Right renal cortex interstitium (tissue), 3 donors: ENCODE measurements around the gene S100Z. TPM values are rescaled to one million over a fixed set of nuclear protein-coding genes. Genes with fewer than 3 reads are reported as not detected.
A peak's percentile ranks its signal among the peaks of the same experiment; 100 is the strongest.
"Not testable (repeated sequence)": the region's sequence is repeated elsewhere in the genome, so short reads cannot be mapped to it uniquely, and the experiment has no call there.

Experiments used
- DNase-seq, 3 donors: peaks; one replicate each; pipeline ENCODE4 v3.0.0-alpha.2; 2013; ENCODE audit warnings: low read depth in 3 of 3, low spot score in 2 of 3
- polyA plus RNA-seq, 3 donors: library from polyadenylated mRNA; unstranded; fragments of 120-200 nt; gene quantifications; one replicate each; pipeline ENCODE4 v1.2.1, GENCODE V29; 2013; ENCODE audit not compliant: insufficient read length in 3 of 3

S100Z gene
- polyA plus RNA-seq, 3 donors = 0.18 to 0.21 TPM; not detected in 1

DNA sequence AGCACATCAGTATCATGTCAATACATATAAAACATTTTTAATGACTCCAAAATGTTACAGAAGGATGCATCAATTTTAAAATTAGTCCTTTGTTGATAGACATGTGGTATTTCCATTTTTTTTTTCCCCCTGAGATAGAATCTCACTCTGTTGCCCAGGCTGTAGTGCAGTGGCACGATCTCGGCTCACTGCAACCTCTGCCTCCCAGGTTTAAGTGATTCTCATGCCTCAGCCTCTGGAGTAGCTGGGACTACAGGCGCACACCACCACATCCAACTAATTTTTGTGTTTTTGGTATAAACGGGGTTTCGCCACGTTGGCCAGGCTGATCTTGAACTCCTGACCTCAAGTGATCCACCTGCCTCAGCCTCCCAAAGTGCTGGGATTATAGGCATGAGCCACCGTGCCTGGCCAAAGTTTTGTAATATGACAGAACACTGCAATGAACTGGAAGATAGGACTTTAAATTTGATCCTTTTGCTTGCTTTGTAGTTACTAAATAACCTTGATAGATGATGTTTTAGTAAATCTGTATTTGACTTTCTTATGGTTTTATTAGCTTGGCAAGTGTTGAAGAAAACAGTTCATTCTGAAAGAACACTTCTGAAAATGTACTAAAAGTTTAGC is 27.6 kb upstream of the S100Z start:
- not testable (repeated sequence) for DNase-seq

- not testable (repeated sequence) for DNase-seq
Measured at GRCh38 chr5:76826416-76826815, 23.4 kb upstream of the S100Z start.

- DNase-seq = no peak
Measured at GRCh38 chr5:76831110-76831452, 18.7 kb upstream of the S100Z start.

GRCh38 chr5:76836181-76836580 is 13.6 kb upstream of the S100Z start:
- no peak for DNase-seq

DNA sequence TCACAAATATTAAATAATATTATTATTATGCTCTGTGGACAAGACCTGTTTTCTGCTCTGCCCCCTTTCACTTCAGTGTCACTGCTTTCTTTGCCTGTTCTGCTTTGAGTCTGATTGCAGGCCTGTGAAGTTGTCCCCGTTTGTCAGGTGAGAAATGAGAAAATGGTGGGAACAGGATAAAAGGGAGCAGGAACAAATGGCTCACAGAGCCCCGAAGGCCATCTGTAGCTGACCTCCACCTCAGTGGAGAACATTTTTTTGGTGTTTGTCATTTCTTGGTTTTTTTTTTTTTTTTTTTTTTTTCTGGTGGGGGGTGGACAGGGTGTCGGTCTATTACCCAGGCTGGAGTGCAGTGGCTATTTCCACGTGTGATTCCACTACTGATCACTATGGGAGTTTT is 13.2 kb upstream of the S100Z start:
- no peak for DNase-seq

GRCh38 chr5:76838481-76839261 is 11.1 kb upstream of the S100Z start:
- DNase-seq = no peak

GRCh38 chr5:76841361-76841760 is 8.5 kb upstream of the S100Z start:
- DNase-seq = no peak

DNA sequence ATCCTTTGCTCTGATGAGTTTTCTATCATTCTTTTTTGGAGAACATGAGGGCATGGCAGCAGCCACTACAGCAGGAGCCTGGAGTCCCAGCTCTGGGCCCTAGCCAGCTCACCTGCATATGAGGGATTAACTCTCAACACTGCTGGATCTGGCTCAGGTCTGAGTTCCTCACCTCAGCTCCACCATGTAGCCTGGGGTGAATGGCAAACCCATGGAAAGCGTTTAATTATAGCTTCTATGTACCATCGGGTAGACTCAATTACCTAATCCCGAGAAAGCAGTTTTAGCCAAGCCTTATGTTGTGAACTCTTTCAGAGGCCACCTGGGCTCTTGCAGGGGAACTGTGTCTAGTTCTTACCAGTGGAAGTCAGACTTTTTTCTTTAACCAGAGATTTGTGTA is 3.9 kb upstream of the S100Z start:
- no peak for DNase-seq

- DNase-seq = no peak
Measured at GRCh38 chr5:76850543-76851145, 830 bp downstream of the S100Z start.

GRCh38 chr5:76851728-76852369 is 2.0 kb downstream of the S100Z start:
- no peak for DNase-seq

- no peak for DNase-seq
Measured at GRCh38 chr5:76852772-76853171, 3.0 kb downstream of the S100Z start.

- DNase-seq = not testable (repeated sequence)
Measured at GRCh38 chr5:76853741-76854140, 3.9 kb downstream of the S100Z start.

DNA sequence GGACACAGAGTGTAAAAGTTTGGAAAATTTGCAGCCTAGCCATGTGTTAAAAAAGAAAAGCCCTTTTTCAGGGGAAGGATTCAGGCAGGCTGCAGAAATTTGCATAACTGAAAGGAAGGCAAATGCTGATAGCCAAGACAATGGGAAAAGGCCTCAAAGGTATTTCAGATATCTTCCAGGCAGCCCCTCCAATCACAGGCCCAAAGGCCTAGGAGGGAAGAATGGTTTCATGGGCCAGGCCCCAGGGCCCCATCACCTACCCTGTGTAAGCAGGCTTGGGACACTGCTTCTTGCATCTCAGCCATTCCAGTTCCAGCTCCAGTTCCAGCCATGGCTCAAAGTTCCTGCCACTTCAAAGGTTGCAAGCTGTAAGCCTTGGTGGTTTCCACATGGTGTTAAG is 4.8 kb downstream of the S100Z start:
- DNase-seq = no peak

- DNase-seq = not testable (repeated sequence)
Measured at GRCh38 chr5:76855501-76855900, 5.7 kb downstream of the S100Z start.

GRCh38 chr5:76855961-76856360 is 6.1 kb downstream of the S100Z start:
- DNase-seq = no peak

DNA sequence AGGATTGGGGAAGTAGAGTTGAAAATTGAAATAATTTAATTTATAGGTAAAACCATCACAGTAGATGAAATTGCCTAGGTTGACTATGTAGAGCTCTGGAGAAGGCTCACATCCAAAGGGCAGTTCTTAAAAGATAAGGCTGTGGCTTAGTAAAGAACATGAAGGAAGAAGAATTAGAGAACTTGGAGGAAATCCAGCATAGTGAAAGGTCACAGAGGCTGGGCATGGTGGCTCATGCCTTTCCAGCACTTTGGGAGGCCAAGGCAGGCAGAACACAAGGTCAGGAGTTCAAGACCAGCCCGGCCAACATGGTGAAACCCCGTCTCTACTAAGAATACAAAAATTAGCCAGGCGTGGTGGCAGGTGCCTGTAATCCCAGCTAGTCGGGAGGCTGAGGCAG is 7.0 kb downstream of the S100Z start:
- DNase-seq = not testable (repeated sequence)

- no peak for DNase-seq
Measured at GRCh38 chr5:76859591-76860247, 9.9 kb downstream of the S100Z start.

DNA sequence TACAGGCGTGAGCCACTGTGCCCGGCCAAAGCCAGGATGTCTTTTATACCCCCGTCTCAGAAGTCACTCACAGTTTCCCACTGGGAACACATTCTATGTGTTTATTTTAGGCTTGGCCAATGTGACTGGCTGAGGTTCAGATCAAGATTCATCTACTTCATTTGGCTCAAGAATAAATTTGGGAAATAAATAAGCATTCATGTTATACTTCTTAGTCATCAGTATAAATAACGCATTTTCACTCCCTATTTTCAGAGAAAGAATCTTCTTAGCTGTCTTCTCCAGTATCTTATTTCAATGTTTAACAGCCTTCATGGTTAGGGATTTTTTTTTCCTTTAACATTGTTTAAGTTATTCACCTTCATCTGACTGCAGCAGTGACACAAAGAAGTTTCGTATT is 11.8 kb downstream of the S100Z start:
- peak in 1 of 3 donors; percentile 5 for DNase-seq

- no peak for DNase-seq
Measured at GRCh38 chr5:76863001-76863400, 13.2 kb downstream of the S100Z start.

GRCh38 chr5:76866503-76866902 is 16.7 kb downstream of the S100Z start:
- no peak for DNase-seq

DNA sequence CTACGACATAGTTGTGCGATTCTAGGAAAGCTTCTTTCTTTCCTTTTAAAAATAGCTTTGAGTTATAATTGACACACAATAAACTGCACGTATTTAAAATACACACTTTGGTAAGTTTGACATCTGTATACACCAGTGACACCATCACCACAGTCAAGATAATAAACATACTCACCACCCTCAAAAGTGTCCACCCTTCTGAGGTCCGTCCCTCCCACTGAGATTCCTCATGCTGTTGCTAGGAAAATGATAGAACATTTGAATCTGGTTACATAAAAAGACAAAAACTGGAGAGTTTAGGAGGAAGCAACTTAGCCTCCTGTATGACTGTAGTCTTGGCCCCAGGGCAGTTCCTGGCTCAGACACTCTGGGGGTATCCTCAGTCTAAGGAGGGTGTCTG is 17.2 kb downstream of the S100Z start:
- no peak for DNase-seq
